Endodermal cell (in vitro differentiated cells): Measurements from ENCODE around the gene HCRTR2. TPM values are rescaled to one million over a fixed set of nuclear protein-coding genes. Genes with fewer than 3 reads are reported as not detected.

ENCODE experiments used
- DNase-seq: peaks from one replicate; pipeline ENCODE4 v3.0.0-alpha.2; 2017
- H3K27ac ChIP-seq: 2 replicates; pipeline ENCODE4 v1.5.1; 2013; ENCODE audit warnings: mild to moderate bottlenecking, low read depth, low read length, moderate library complexity
- H3K27me3 ChIP-seq: 2 replicates; pipeline ENCODE4 v1.6.1; 2013; ENCODE audit warnings: mild to moderate bottlenecking, low read length, moderate library complexity; ENCODE audit not compliant: insufficient read depth, control insufficient read depth, poor library complexity, severe bottlenecking
- H3K36me3 ChIP-seq: 2 replicates; pipeline ENCODE4 v1.7.0; 2013; ENCODE audit warnings: mild to moderate bottlenecking, low read length, moderate library complexity; ENCODE audit not compliant: control insufficient read depth, insufficient read depth
- H3K4me1 ChIP-seq: one replicate; pipeline ENCODE4 v1.7.0; 2013; ENCODE audit warnings: low read length; ENCODE audit not compliant: control insufficient read depth, insufficient read depth
- H3K4me3 ChIP-seq: 2 replicates; pipeline ENCODE4 v1.5.1; 2013; ENCODE audit warnings: mild to moderate bottlenecking, low read length, moderate library complexity
- H3K9ac ChIP-seq: 2 replicates; pipeline ENCODE4 v1.6.1; 2013; ENCODE audit warnings: mild to moderate bottlenecking, low read length, moderate library complexity; ENCODE audit not compliant: poor library complexity, severe bottlenecking; ENCODE audit errors: extremely low read depth
- H3K9me3 ChIP-seq: 2 replicates; pipeline ENCODE4 v1.6.1; 2013; ENCODE audit warnings: mild to moderate bottlenecking, low read length, moderate library complexity; ENCODE audit not compliant: control insufficient read depth
- H3K27ac Mint-ChIP-seq: 2 replicates; pipeline ENCODE4 v1.8.0; 2020; ENCODE audit warnings: mixed read lengths
- H3K27me3 Mint-ChIP-seq: 2 replicates; pipeline ENCODE4 v1.8.0; 2021; ENCODE audit warnings: mild to moderate bottlenecking, mixed read lengths; ENCODE audit not compliant: insufficient read depth
- H3K36me3 Mint-ChIP-seq: 2 replicates; pipeline ENCODE4 v1.8.0; 2020; ENCODE audit warnings: low read depth, mixed read lengths
- H3K4me1 Mint-ChIP-seq: 2 replicates; pipeline ENCODE4 v1.8.0; 2020; ENCODE audit warnings: mixed read lengths
- H3K4me3 Mint-ChIP-seq: 2 replicates; pipeline ENCODE4 v1.8.0; 2020; ENCODE audit warnings: mild to moderate bottlenecking, moderate library complexity, mixed read lengths
- H3K9me3 Mint-ChIP-seq: 2 replicates; pipeline ENCODE4 v1.8.0; 2020; ENCODE audit warnings: mild to moderate bottlenecking, mixed read lengths
- CTCF ChIP-seq: fragments of 200-600 bp; sonication (generic); conservative IDR thresholded peaks from 2 replicates; pipeline ENCODE4 v1.5.0; 2021; ENCODE audit warnings: antibody characterized with exemption, mild to moderate bottlenecking
- WGBS, 2 experiments: methylation state at CpG; one replicate each; pipeline versions ENCODE4 v1.1.5 to v1.1.7; 2013; ENCODE audit warnings: missing lambda C conversion rate in 2 of 2, mixed read lengths in 1 of 2; ENCODE audit not compliant: insufficient coverage in 1 of 2, insufficient read length in 1 of 2; 5-methylcytosine and 5-hydroxymethylcytosine counted together
- long read RNA-seq, 4 experiments: library from polyadenylated mRNA in 2 of 4; library from RNA in 1 of 4; library from capped mRNA in 1 of 4; stranded (forward) in 3 of 4; unstranded in 1 of 4; transcript quantifications; one replicate each; pipeline ENCODE4 v2.0.0, GENCODE V29; 2020 to 2021; ENCODE audit warnings: inconsistent platforms in 1 of 4
- polyA plus RNA-seq, 2 experiments: library from polyadenylated mRNA; stranded (reverse); fragments of 50-300 nt; gene quantifications; one replicate each; pipeline ENCODE4 v1.2.3, GENCODE V29; 2013
- total RNA-seq, 2 donors: library from RNA; stranded (reverse); fragmentation: NEBNext Ultra II Directional in 1 of 2; extraction: Animal tissue kit (Norgen Biotek cat#: 25700) in 1 of 2; gene quantifications; 2 replicates in 1 of 2; 3 replicates in 1 of 2; pipeline ENCODE4 v1.2.1, GENCODE V29; 2021

Gene HCRTR2
- under 1 TPM in 1 of 2 donors, not detected in 1; 0.29 TPM for total RNA-seq
- polyA plus RNA-seq (2013, experiment 1 of 2), result not detected
- not detected for polyA plus RNA-seq (2013, experiment 2 of 2)
- long read RNA-seq, experiment 1, result 0 reads
- long read RNA-seq, experiment 2, result 0 reads
- long read RNA-seq, experiment 3, result 0 reads
- long read RNA-seq, experiment 4, partial matches to known transcripts, result 0 of 1 reads
- long read RNA-seq, experiment 4, other reads (novel, unspliced or antisense), result 0 of 1 reads

GRCh38 chr6:55174211-55175026, at the start of gene HCRTR2:
TSS of gene HCRTR2 (plus strand) at chr6:55174515. CDS start at chr6:55174588, 73 bp downstream.
- no peaks in the 10 kb centered on the region for H3K36me3 ChIP-seq
- H3K4me1 Mint-ChIP-seq, result peaks cover 8% of the 10 kb centered on the region
- H3K9me3 Mint-ChIP-seq, result no peaks in the 10 kb centered on the region
- no peak for TF ChIP-seq CTCF
- H3K27ac ChIP-seq, result no peak within 1 kb of the TSS
- peak; percentile 80 for DNase-seq
- H3K4me1 ChIP-seq, result no peaks in the 10 kb centered on the region
- no peak within 1 kb of the TSS for H3K27ac Mint-ChIP-seq
- H3K4me3 ChIP-seq, result peak within 1 kb of the TSS; percentile 87
- no peak within 1 kb of the TSS for H3K9ac ChIP-seq
- 3 to 7% methylated on average over 9 to 39 of the region's 42 CpGs for WGBS, 2 experiments
- H3K4me3 Mint-ChIP-seq, result peak within 1 kb of the TSS; percentile 66
- H3K27me3 Mint-ChIP-seq, result peaks cover 40% of the 10 kb centered on the region
- H3K36me3 Mint-ChIP-seq, result no peaks in the 10 kb centered on the region
- no peaks in the 10 kb centered on the region for H3K9me3 ChIP-seq
- H3K27me3 ChIP-seq, result peaks cover 43% of the 10 kb centered on the region

GRCh38 chr6:55130806-55131324, 43.5 kb upstream of the HCRTR2 start:
- no peaks in the 10 kb centered on the region for H3K4me1 Mint-ChIP-seq
- no peaks in the 10 kb centered on the region for H3K36me3 ChIP-seq
- H3K4me3 ChIP-seq, result no peak overlapping the region
- no peak overlapping the region for H3K4me3 Mint-ChIP-seq
- H3K27ac Mint-ChIP-seq, result no peak overlapping the region
- H3K9me3 Mint-ChIP-seq, result no peaks in the 10 kb centered on the region
- H3K9ac ChIP-seq, result no peak overlapping the region
- no peaks in the 10 kb centered on the region for H3K27me3 ChIP-seq
- H3K27me3 Mint-ChIP-seq, result no peaks in the 10 kb centered on the region
- no peaks in the 10 kb centered on the region for H3K36me3 Mint-ChIP-seq
- no peaks in the 10 kb centered on the region for H3K4me1 ChIP-seq
- no peak for TF ChIP-seq CTCF
- no peak overlapping the region for H3K27ac ChIP-seq
- no peaks in the 10 kb centered on the region for H3K9me3 ChIP-seq
- no peak for DNase-seq

- H3K4me1 ChIP-seq, result no peaks in the 10 kb centered on the region
- no peaks in the 10 kb centered on the region for H3K9me3 Mint-ChIP-seq
- no peaks in the 10 kb centered on the region for H3K36me3 Mint-ChIP-seq
- H3K9me3 ChIP-seq, result no peaks in the 10 kb centered on the region
- no peak overlapping the region for H3K27ac Mint-ChIP-seq
- H3K4me3 ChIP-seq, result no peak overlapping the region
- H3K4me3 Mint-ChIP-seq, result no peak overlapping the region
- no peak overlapping the region for H3K9ac ChIP-seq
- WGBS, 2 experiments, result 87 to 100% methylated on average over 1 of the region's 1 CpG
- H3K27ac ChIP-seq, result no peak overlapping the region
- no peak for DNase-seq
- no peak for TF ChIP-seq CTCF
- H3K36me3 ChIP-seq, result no peaks in the 10 kb centered on the region
- no peaks in the 10 kb centered on the region for H3K27me3 Mint-ChIP-seq
- H3K27me3 ChIP-seq, result no peaks in the 10 kb centered on the region
- no peaks in the 10 kb centered on the region for H3K4me1 Mint-ChIP-seq
These were observed 42.7 kb upstream of the HCRTR2 start for GRCh38 chr6:55131616-55132015.
